Measurements from ENCODE around the gene KHDRBS2. TPM values are rescaled to one million over a fixed set of nuclear protein-coding genes. Genes with fewer than 3 reads are reported as not detected.
"Not testable (repeated sequence)": the region's sequence is repeated elsewhere in the genome, so short reads cannot be mapped to it uniquely, and the experiment has no call there.

KHDRBS2 gene
- polyA plus RNA-seq, 1 donor = not detected

DNA sequence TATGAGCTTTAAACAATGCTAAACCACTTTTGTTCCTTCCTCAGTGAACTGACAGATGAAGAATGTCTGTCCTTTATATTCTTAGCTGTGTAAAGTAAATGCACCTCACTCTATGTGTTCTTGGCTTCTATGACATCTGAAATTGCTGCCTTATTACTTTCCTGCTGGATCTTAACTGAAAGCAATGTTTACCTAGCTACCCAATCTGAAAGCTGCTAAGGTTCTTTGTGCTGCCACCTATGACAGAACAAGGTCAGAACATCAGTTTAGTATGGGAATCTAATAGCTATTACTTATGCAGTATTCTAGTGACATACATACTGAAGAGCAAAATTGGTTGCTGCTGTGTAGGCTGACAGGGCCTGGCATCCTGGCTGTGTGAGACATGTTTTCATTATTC, 444.1 kb downstream of the KHDRBS2 start:
- DNase-seq = no peak

- no peak for DNase-seq
Measured at GRCh38 chr6:61835237-61835636, 450.8 kb downstream of the KHDRBS2 start.

- peak; percentile 14 for DNase-seq
Measured at GRCh38 chr6:61833176-61833755, 452.8 kb downstream of the KHDRBS2 start.

DNA sequence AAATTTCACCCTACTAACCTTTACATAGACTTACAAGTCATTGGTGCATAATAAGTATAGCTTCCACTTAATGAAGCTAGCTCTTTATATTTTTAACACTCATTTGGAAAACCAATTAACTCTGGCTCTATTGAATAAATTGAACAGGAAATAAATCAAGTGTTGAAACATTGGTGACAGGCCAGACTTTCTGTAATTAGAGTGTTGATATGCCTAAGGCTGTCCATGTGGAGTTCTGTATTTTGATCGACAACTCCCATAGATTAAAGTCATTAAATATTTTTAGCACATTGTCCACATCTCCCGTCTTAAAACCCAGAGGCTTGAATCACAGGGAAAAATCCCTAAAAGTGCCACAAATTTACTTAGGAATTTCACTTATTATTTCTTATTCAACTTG, 468.3 kb downstream of the KHDRBS2 start:
- no peak for DNase-seq

DNA sequence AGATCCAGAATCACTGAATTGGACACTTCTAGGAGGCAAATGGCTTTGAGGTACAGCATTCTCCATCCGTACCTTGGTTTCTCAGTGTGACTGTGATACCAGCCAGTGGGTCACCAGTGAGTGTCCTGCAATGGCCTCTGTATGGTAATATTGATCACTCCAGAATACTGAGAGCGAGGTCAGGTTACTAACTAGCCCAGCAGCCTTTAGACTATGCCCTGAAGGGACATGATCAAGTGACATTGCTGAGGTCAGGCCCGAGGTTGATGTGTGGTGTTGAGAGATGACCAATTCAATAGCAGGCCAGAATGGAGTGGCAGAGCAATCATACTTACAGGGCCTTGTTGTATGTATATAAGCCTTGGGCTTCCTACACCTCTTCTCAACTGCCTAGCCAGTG, 476.0 kb downstream of the KHDRBS2 start:
- no peak for DNase-seq

DNA sequence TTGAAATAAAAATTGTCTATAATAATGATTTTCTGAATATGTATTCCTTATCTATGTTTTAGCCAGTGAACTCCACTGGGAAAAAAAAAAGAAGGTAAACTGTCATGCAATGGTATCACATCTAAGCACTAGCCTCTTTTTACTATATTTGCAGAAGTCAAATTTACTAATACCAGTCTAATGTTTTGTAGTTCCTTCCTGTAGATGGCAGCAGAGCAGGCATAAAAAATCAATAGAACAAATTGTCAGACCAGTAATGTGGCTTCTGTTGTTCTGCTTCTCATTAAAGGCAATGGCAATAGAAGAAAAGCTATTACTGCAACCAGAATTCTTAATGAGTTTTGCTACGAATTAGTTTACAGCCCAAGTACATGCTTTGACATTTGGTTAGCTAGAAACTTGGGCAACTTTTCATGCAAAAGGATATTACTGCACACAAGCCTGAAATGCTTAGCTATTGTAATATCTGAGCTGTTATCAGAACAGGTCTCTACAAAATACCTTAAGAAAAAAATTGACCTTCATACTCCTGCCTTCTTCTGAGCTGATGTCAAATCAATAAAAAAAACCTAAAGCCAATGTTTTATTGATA, 476.9 kb downstream of the KHDRBS2 start:
- peak; percentile 15 for DNase-seq

- no peak for DNase-seq
Measured at GRCh38 chr6:61787998-61788397, 498.0 kb downstream of the KHDRBS2 start.

- not testable (repeated sequence) for DNase-seq
Measured at GRCh38 chr6:61769446-61769845, 516.6 kb downstream of the KHDRBS2 start.

DNA sequence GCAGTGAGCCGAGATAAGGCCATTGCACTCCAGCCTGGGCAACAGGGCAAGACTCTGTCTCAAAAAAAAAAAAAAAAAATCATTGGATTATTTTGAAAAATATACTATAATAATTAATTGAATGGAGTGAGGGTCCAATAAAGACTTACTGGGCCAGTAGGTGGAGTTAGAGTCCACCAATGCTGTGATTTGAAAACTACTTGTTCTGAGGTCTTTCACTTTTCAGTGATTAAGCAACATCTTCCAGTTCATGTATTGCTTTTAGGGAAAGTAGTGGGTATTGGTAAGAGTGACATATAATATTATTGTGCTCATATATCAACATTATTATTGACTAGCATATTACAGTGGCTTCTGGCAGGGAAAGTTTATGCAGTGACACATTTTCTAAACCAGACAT, 530.3 kb downstream of the KHDRBS2 start:
- no peak for DNase-seq

- no peak for DNase-seq
Measured at GRCh38 chr6:61751986-61752385, 534.0 kb downstream of the KHDRBS2 start.

- no peak for DNase-seq
Measured at GRCh38 chr6:61745994-61746393, 540.0 kb downstream of the KHDRBS2 start.

GRCh38 chr6:61711849-61712248, 574.2 kb downstream of the KHDRBS2 start:
- DNase-seq = no peak

- DNase-seq = no peak
Measured at GRCh38 chr6:61688165-61688564, 597.9 kb downstream of the KHDRBS2 start.

- no peak for DNase-seq
Measured at GRCh38 chr6:61682562-61682961, 603.5 kb downstream of the KHDRBS2 start.

DNA sequence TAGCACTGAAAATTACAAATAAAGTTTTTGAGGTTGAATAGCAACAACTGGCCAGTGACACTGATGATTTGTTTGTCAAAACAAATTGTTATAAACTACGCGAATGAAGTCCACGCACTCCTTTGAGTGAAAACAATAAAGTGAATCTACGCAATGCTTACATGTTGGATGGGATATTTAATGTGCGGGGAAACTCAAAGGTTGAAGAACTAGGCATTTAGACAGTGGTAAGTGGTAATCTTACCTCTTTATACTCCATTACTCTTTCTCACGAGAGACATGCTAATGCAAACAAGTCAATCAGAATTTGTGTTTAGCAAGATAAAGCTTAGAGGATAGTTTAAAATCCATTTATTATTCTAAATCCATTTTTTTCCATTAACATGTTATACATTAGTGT, 606.4 kb downstream of the KHDRBS2 start:
- no peak for DNase-seq

DNA sequence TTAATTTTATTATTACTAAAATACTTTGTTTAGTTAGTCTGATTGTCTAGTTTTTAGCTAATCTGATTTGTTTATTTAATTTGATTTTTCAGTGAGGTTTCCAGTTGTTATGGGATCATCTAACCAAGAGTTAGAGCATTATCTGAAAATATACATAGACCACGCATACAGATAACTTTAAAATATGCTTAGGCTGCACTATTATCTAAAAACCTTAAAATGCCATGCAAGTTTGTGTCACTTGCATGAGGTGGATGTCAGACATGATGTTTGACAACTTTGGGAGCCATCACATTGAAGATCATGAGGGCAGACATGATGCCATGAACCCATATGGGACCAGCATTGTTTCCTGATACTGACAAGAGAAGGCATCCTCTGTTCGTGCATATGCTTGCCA, 610.3 kb downstream of the KHDRBS2 start:
- DNase-seq = no peak

DNA sequence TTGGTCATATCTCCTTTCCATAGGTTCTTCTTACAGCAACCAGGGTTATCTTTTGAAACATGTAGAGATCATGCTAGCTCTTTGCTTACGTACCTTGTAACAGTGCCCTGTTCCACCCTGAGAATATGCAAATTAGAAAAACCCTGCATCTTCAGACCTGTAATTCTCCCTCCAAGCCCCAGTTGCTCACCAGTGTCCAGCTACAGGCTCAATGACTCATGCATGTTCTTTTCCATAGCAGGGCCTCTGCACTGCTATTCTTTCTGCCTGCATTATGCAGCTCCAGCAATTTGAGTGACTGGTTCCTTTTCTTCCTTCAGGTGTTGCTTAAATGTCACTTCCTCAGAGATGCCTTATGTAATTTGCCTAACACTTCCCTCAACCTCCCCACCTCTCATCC, 636.2 kb downstream of the KHDRBS2 start:
- DNase-seq = no peak

GRCh38 chr6:61640463-61640862, 645.6 kb downstream of the KHDRBS2 start:
- no peak for DNase-seq

Measured in hindlimb muscle (tissue), 1 donor.